SK-N-SH (cell line): Measurements from ENCODE around the gene SEMA3D.

ENCODE experiments used
- EZH2phosphoT487 ChIP-seq: fragments of 200-600 bp; sonication (generic); IDR thresholded peaks from 2 replicates; pipeline ENCODE4 v1.6.1; 2017; ENCODE audit warnings: low read depth, mixed run types, mild to moderate bottlenecking, antibody characterized with exemption, moderate library complexity, borderline replicate concordance
- GATA2 ChIP-seq: sonication (generic); formaldehyde crosslinking; IDR thresholded peaks from 2 replicates; pipeline ENCODE4 v1.5.0; 2020; ENCODE audit warnings: mild to moderate bottlenecking, missing genetic modification reagents
- MAX ChIP-seq: IDR thresholded peaks from 2 replicates; pipeline ENCODE4 v1.4.0; 2012; ENCODE audit warnings: low read depth
- POLR2AphosphoS5 ChIP-seq: IDR thresholded peaks from 2 replicates; pipeline ENCODE4 v1.6.1; 2012; ENCODE audit warnings: low read depth, low read length
- RAD21 ChIP-seq: IDR thresholded peaks from 2 replicates; pipeline ENCODE4 v1.6.1; 2012; ENCODE audit warnings: mild to moderate bottlenecking, low read length
- RXRA ChIP-seq: IDR thresholded peaks from 2 replicates; pipeline ENCODE4 v1.4.0; 2012; ENCODE audit warnings: low read depth, mild to moderate bottlenecking, borderline replicate concordance
- TAF1 ChIP-seq: IDR thresholded peaks from 2 replicates; pipeline ENCODE4 v1.6.1; 2012; ENCODE audit warnings: low read depth, mild to moderate bottlenecking, low read length, moderate library complexity, borderline replicate concordance
- TF ChIP-seq, protein P1 (sequence below): IDR thresholded peaks from 2 replicates; pipeline ENCODE4 v1.6.1; 2012; ENCODE audit warnings: mild to moderate bottlenecking, low read depth, low read length, moderate library complexity

DNA sequence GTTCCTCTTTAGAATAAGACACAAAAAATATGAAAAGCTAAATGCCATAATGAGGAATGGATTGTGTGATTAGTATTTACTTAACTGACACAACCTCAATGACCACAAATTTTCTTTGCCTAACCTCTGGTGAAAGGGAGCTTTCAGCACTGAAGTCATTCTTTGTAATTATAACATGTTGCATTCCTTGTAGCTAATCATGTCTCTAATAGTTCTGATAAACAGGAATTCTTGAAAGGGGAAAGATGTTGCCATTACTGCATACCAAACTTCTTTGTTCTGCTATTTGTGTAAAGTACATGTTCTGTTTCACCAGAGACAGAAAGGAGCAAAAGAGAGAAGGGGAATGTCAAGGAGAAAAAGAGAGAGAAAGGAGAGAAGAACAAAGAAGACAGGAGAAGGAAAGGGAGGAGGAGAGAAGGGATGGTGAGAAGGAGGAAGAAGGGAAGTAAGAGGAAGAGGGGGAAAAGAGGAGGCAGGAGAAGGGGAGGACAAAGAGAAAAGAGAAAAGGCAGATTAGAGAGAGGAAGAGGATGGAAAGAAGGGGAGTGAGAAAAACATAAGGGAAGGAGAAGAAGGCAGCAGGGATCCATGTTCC lies 120.9 kb downstream of the SEMA3D start:
- no peak for TF ChIP-seq TAF1
- no peak for TF ChIP-seq POLR2AphosphoS5
- no peak for TF ChIP-seq GATA2 (CRISPR knock-in tag)
- TF ChIP-seq, protein P1, sequence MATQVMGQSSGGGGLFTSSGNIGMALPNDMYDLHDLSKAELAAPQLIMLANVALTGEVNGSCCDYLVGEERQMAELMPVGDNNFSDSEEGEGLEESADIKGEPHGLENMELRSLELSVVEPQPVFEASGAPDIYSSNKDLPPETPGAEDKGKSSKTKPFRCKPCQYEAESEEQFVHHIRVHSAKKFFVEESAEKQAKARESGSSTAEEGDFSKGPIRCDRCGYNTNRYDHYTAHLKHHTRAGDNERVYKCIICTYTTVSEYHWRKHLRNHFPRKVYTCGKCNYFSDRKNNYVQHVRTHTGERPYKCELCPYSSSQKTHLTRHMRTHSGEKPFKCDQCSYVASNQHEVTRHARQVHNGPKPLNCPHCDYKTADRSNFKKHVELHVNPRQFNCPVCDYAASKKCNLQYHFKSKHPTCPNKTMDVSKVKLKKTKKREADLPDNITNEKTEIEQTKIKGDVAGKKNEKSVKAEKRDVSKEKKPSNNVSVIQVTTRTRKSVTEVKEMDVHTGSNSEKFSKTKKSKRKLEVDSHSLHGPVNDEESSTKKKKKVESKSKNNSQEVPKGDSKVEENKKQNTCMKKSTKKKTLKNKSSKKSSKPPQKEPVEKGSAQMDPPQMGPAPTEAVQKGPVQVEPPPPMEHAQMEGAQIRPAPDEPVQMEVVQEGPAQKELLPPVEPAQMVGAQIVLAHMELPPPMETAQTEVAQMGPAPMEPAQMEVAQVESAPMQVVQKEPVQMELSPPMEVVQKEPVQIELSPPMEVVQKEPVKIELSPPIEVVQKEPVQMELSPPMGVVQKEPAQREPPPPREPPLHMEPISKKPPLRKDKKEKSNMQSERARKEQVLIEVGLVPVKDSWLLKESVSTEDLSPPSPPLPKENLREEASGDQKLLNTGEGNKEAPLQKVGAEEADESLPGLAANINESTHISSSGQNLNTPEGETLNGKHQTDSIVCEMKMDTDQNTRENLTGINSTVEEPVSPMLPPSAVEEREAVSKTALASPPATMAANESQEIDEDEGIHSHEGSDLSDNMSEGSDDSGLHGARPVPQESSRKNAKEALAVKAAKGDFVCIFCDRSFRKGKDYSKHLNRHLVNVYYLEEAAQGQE: no peak
- no peak for TF ChIP-seq EZH2phosphoT487
- no peak for TF ChIP-seq RAD21
- TF ChIP-seq MAX: no peak
- no peak for TF ChIP-seq RXRA
